HCT116 (cell line): ENCODE measurements around the gene GALNT6. TPM values are rescaled to one million over a fixed set of nuclear protein-coding genes. Genes with fewer than 3 reads are reported as not detected.

Experiments used
- ATAC-seq: fragments of 200-7000 bp; cut with Tn5 transposase; 2 replicates; pipeline ENCODE4 v1.9.1; 2020; ENCODE audit warnings: mild to moderate bottlenecking, moderate library complexity
- BruUV-seq: library from RNA; stranded (reverse); fragments of 400-500 nt; replicated peaks from 2 replicates; lab custom pipeline; 2021; lab: Mats Ljungman, UMichigan
- CTCF ChIA-PET: fragments of 300-600 bp; sonication (Branson Sonifier 250); formaldehyde crosslinking; loops from one replicate; lab custom pipeline; 2021; ENCODE audit warnings: antibody characterized with exemption; lab: Charles Lee
- POLR2A ChIA-PET: fragments of 300-600, 350-600 bp; sonication (Branson Sonifier 250); formaldehyde crosslinking; loops from one replicate; lab custom pipeline; 2021; ENCODE audit warnings: antibody characterized with exemption; lab: Charles Lee
- RAD21 ChIA-PET, 2 experiments: fragments of 300-600 bp; sonication (Branson Sonifier 250); formaldehyde crosslinking; loops; one replicate each; lab custom pipeline; 2023; ENCODE audit warnings: low total read pairs in 2 of 2; ENCODE audit not compliant: uncharacterized antibody in 2 of 2, unreplicated experiment in 2 of 2, low non-redundant PET in 1 of 2; lab: Charles Lee
- DNase-seq: peaks from one replicate; pipeline ENCODE4 v3.0.0-alpha.2; 2010; ENCODE audit warnings: low read depth, low spot score
- H2AFZ ChIP-seq: fragments of 200-600 bp; shearing (Covaris generic), sonication (generic); 2 replicates; pipeline ENCODE4 v1.6.1; 2017; ENCODE audit warnings: low read depth, mixed run types, mixed read lengths, antibody characterized with exemption, low read length; ENCODE audit not compliant: poor library complexity, severe bottlenecking
- H3K27ac ChIP-seq: 2 replicates; pipeline ENCODE4 v1.5.1; 2012; ENCODE audit warnings: low read depth, low read length
- H3K27me3 ChIP-seq: fragments of 200-600 bp; sonication (generic); 2 replicates; pipeline ENCODE4 v1.6.1; 2016; ENCODE audit warnings: mixed run types, low read length, mixed read lengths; ENCODE audit not compliant: insufficient read depth
- H3K36me3 ChIP-seq, 2 experiments: fragments of 200-500 bp in 1 of 2; fragments of 200-600 bp in 1 of 2; sonication (Bioruptor generic) in 1 of 2; sonication (generic) in 1 of 2; 2 replicates each; pipeline versions ENCODE4 v1.5.1 to v1.6.1; 2014 to 2016; ENCODE audit warnings: low read length in 2 of 2, inconsistent platforms in 1 of 2, mixed read lengths in 1 of 2, mixed run types in 1 of 2; ENCODE audit not compliant: insufficient read depth in 2 of 2, control insufficient read depth in 1 of 2
- H3K4me1 ChIP-seq, 2 experiments: fragments of 200-600 bp in 1 of 2; sonication (generic) in 1 of 2; 2 replicates each; pipeline versions ENCODE4 v1.5.1 to v1.6.1; 2012 to 2017; ENCODE audit warnings: low read length in 2 of 2, inconsistent platforms in 1 of 2, mild to moderate bottlenecking in 1 of 2, mixed read lengths in 1 of 2, mixed run types in 1 of 2, moderate library complexity in 1 of 2; ENCODE audit not compliant: insufficient read depth in 2 of 2, control insufficient read depth in 1 of 2
- H3K4me2 ChIP-seq: fragments of 200-600 bp; sonication (generic); 2 replicates; pipeline ENCODE4 v1.6.1; 2017; ENCODE audit warnings: mixed run types, low read length, mixed read lengths
- H3K4me3 ChIP-seq, 2 experiments: fragments of 200-600 bp in 1 of 2; sonication (generic) in 1 of 2; replicated peaks in 1 of 2; 2 replicates each; pipeline ENCODE4 v1.5.1; 2011 to 2016; ENCODE audit warnings: low read length in 2 of 2, control low read depth in 1 of 2, low read depth in 1 of 2, mild to moderate bottlenecking in 1 of 2, mixed read lengths in 1 of 2, mixed run types in 1 of 2
- H3K79me2 ChIP-seq: fragments of 200-600 bp; sonication (generic); 2 replicates; pipeline ENCODE4 v1.6.1; 2017; ENCODE audit warnings: mild to moderate bottlenecking, mixed run types, low read length, moderate library complexity, mixed read lengths; ENCODE audit not compliant: insufficient read depth
- H3K9ac ChIP-seq: fragments of 200-600 bp; sonication (generic); 2 replicates; pipeline ENCODE4 v1.6.1; 2016; ENCODE audit warnings: low read length, mixed read lengths
- H3K9me2 ChIP-seq: fragments of 200-600 bp; sonication (generic), shearing (Covaris generic); 2 replicates; pipeline ENCODE4 v1.6.1; 2017; ENCODE audit warnings: mixed run types, mild to moderate bottlenecking, moderate library complexity; ENCODE audit not compliant: insufficient read depth
- H3K9me3 ChIP-seq, 2 experiments: fragments of 200-500 bp in 1 of 2; fragments of 200-600 bp in 1 of 2; sonication (Bioruptor generic) in 1 of 2; sonication (generic) in 1 of 2; 2 replicates each; pipeline ENCODE4 v1.6.1; 2014 to 2017; ENCODE audit warnings: low read length in 2 of 2, mixed read lengths in 2 of 2, inconsistent platforms in 1 of 2, low read depth in 1 of 2, mild to moderate bottlenecking in 1 of 2, mixed run types in 1 of 2, moderate library complexity in 1 of 2; ENCODE audit not compliant: control insufficient read depth in 1 of 2, insufficient read depth in 1 of 2
- H4K20me1 ChIP-seq: fragments of 200-600 bp; sonication (generic), shearing (Covaris generic); 2 replicates; pipeline ENCODE4 v1.6.1; 2017; ENCODE audit warnings: mixed run types, mild to moderate bottlenecking, moderate library complexity; ENCODE audit not compliant: insufficient read depth
- ATF3 ChIP-seq: IDR thresholded peaks from 2 replicates; pipeline ENCODE4 v1.6.1; 2012
- CEBPB ChIP-seq: IDR thresholded peaks from 2 replicates; pipeline ENCODE4 v1.6.1; 2012; ENCODE audit warnings: low read depth
- ELF1 ChIP-seq: IDR thresholded peaks from 2 replicates; pipeline ENCODE4 v1.6.1; 2012; ENCODE audit warnings: low read depth, borderline replicate concordance
- EZH2phosphoT487 ChIP-seq: fragments of 200-600 bp; IDR thresholded peaks from 2 replicates; pipeline ENCODE4 v1.6.1; 2018; ENCODE audit warnings: antibody characterized with exemption, borderline replicate concordance
- FOSL1 ChIP-seq: IDR thresholded peaks from 2 replicates; pipeline ENCODE4 v1.6.1; 2012; ENCODE audit warnings: low read depth
- JUND ChIP-seq: IDR thresholded peaks from 2 replicates; pipeline ENCODE4 v1.6.1; 2012
- POLR2A ChIP-seq: IDR thresholded peaks from 2 replicates; pipeline ENCODE4 v1.7.0; 2011; ENCODE audit warnings: borderline replicate concordance; ENCODE audit not compliant: insufficient read depth, insufficient read length; ENCODE audit errors: extremely low read depth
- REST ChIP-seq: IDR thresholded peaks from 2 replicates; pipeline ENCODE4 v1.6.1; 2012; ENCODE audit warnings: low read depth
- SP1 ChIP-seq: IDR thresholded peaks from 2 replicates; pipeline ENCODE4 v1.6.1; 2012; ENCODE audit warnings: low read depth
- SRF ChIP-seq: IDR thresholded peaks from 2 replicates; pipeline ENCODE4 v1.6.1; 2012; ENCODE audit warnings: low read depth
- TCF7L2 ChIP-seq: IDR thresholded peaks from 2 replicates; pipeline ENCODE4 v1.7.0; 2011; ENCODE audit warnings: borderline replicate concordance, inconsistent platforms; ENCODE audit not compliant: insufficient read depth, insufficient read length; ENCODE audit errors: extremely low read depth
- ZFX ChIP-seq: fragments of 450-650 bp; IDR thresholded peaks from 2 replicates; pipeline ENCODE4 v1.6.1; 2017
- ZNF274 ChIP-seq: fragments of 200-500 bp; sonication (Bioruptor generic); IDR thresholded peaks from 2 replicates; pipeline ENCODE4 v1.6.1; 2014; ENCODE audit warnings: mild to moderate bottlenecking, low read depth, low read length, inconsistent platforms
- intact Hi-C: fragments of 100-400 bp; cut with micrococcal nuclease; formaldehyde crosslinking; loops from 2 replicates; pipeline ENCODE4 v1.10.0; 2022
- total RNA-seq: library from RNA; stranded (reverse); gene quantifications from one replicate; pipeline ENCODE4 v1.2.1, GENCODE V29; 2021; ENCODE audit not compliant: unreplicated experiment
- TF ChIP-seq, protein P1 (sequence below): IDR thresholded peaks from 2 replicates; pipeline ENCODE4 v1.6.1; 2011; ENCODE audit warnings: mild to moderate bottlenecking, low read length, moderate library complexity; ENCODE audit not compliant: insufficient replicate concordance; ENCODE audit errors: extremely low read depth

Gene GALNT6
- total RNA-seq, 1 experiment from 2014 or later, result 16.4 TPM

GRCh38 chr12:51390457-51390856 lies 749 bp downstream of the GALNT6 start:
- no peak overlapping the region for H3K27ac ChIP-seq
- H3K4me1 ChIP-seq, result peaks cover 5 to 20% of the 10 kb centered on the region in 2 experiments; a peak in 2 of 4 replicates
- CTCF ChIA-PET, result interaction anchor here (1.5 kb wide), 1 partner anchor 485 kb away, joined by 3 read pairs; no protein-coding TSS in a partner anchor
- H3K9ac ChIP-seq, result peak overlapping the region; percentile 77
- no peak for DNase-seq
- TF ChIP-seq SP1, result no peak
- TF ChIP-seq SRF, result no peak
- no peak for TF ChIP-seq ZFX
- no peak for TF ChIP-seq EZH2phosphoT487
- TF ChIP-seq REST, result no peak
- TF ChIP-seq, protein P1, sequence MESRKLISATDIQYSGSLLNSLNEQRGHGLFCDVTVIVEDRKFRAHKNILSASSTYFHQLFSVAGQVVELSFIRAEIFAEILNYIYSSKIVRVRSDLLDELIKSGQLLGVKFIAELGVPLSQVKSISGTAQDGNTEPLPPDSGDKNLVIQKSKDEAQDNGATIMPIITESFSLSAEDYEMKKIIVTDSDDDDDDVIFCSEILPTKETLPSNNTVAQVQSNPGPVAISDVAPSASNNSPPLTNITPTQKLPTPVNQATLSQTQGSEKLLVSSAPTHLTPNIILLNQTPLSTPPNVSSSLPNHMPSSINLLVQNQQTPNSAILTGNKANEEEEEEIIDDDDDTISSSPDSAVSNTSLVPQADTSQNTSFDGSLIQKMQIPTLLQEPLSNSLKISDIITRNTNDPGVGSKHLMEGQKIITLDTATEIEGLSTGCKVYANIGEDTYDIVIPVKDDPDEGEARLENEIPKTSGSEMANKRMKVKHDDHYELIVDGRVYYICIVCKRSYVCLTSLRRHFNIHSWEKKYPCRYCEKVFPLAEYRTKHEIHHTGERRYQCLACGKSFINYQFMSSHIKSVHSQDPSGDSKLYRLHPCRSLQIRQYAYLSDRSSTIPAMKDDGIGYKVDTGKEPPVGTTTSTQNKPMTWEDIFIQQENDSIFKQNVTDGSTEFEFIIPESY, result no peak
- TF ChIP-seq TCF7L2, result no peak
- no peak for TF ChIP-seq ELF1
- no peak for TF ChIP-seq ZNF274
- TF ChIP-seq JUND, result no peak
- no peak for TF ChIP-seq FOSL1
- TF ChIP-seq ATF3, result no peak
- no peak for TF ChIP-seq CEBPB
- TF ChIP-seq POLR2A, result no peak
- H3K4me2 ChIP-seq, result peak overlapping the region; percentile 96
- POLR2A ChIA-PET, result interaction anchor here (0.7 to 2.1 kb wide), 3 partner anchors 9 to 19 kb away, joined by 3 to 6 read pairs (median 3); no protein-coding TSS in a partner anchor
- no peaks in the 10 kb centered on the region for H3K9me2 ChIP-seq
- no peak overlapping the region for H2AFZ ChIP-seq
- TSS peak; percentile 53 for BruUV-seq
- no peaks in the 10 kb centered on the region for H4K20me1 ChIP-seq
- H3K4me3 ChIP-seq, result peak overlapping the region; percentile 68 to 89
- H3K36me3 ChIP-seq, result no peaks in the 10 kb centered on the region
- intact Hi-C loops, result no loop called here
- ATAC-seq, result no peak
- no peaks in the 10 kb centered on the region for H3K9me3 ChIP-seq
- no peaks in the 10 kb centered on the region for H3K27me3 ChIP-seq
- no peaks in the 10 kb centered on the region for H3K79me2 ChIP-seq
- RAD21 ChIA-PET, result no interaction called here
